HG03159 (cell line): ENCODE measurements around the gene CREB5.
"Not testable (repeated sequence)": the region's sequence is repeated elsewhere in the genome, so short reads cannot be mapped to it uniquely, and the experiment has no call there.

ENCODE experiments used
- ATAC-seq: cut with Tn5 transposase; IDR thresholded peaks from one replicate; pipeline ENCODE4 v1.9.1; 2021; ENCODE audit warnings: mild to moderate bottlenecking, moderate library complexity; ENCODE audit not compliant: unreplicated experiment

The CREB5 gene

DNA sequence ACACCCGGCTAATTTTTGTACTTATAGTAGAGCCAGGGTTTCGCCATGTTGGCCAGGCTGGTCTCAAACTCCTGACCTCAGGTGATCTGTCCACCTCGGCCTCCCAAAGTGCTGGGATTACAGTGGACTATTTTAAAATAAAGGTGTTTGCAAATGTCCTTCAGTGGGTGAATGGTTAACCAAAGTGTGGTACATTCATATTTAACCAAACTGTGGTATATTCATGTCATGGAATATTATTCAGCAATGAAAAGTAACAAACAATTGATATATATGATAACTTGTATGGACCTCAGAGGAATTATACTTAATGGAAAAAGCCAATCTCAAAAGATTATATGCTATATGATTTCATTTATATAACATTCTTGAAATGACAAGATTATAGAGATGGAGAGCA lies 190.0 kb downstream of the CREB5 start:
- no peak for ATAC-seq

DNA sequence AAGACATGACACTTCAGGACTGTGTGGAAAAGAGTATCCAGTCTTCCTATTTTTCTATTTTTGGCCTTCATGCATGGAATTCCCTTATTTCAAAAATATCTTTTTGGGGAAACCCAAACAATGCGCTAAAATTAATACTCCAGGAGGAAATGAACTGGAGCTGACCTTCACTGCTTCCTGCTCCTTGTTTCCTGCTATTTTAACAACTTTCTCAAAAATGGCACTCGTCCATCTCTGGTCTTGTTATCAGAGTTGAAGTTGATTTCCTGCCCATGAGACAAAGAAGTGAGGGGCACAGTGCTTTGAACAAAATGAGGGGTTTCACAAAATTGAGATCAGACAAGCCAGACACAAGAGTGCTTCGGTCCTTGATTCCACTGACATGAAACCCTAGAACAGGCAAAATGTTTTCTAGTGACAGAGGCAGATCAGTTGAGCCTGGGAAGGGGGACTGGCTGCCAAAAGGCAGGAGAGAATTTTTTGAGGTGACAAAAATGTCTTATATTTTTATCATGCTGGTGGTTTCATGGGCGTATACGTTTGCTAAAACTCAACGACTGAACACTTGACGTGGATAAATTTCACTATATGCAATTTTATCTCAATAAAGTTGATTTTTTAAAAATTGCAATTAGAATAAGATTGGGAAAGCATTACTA lies 193.2 kb downstream of the CREB5 start:
- no peak for ATAC-seq

- ATAC-seq: no peak
Measured at GRCh38 chr7:28606421-28606820, 194.1 kb downstream of the CREB5 start.

GRCh38 chr7:28607855-28608193 lies 195.5 kb downstream of the CREB5 start:
- no peak for ATAC-seq

DNA sequence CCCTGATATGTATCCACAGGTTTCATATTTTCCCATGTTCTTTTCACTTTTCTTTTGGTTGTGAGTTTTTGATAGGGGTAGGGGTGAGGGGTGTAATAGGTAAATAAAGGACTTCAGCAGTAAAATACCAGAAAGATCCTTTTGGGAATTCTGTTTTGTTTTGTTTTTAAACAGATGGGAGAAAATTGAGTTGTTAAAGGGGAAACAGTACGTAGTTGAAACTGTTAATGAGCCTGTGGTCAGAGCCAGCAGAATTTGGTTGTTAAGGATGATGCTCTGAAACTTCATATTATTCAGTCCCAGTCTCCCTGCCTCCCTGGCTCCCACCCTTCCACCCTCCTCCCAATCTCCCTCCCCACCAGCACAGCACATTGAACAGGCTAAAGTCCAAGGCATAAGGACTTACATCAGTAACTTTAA lies 195.9 kb downstream of the CREB5 start:
- no peak for ATAC-seq

DNA sequence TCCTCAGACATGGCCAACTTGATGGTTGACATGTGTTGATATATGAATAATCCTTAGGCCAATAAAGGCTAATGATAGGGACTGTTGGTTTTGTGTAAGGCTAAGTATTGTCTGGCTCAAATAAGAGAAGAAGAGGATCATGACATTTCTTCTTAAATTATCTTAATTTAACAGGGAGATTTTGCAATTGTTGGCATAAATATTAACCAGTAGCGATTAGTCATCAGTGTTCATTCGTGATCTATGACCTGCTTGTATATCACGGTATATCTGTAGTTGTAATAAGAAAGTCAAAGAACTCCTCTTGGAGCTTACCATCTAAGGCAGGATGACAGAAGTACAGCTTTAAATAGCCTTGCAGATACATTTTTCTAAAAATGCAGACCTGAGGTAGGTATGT lies 196.4 kb downstream of the CREB5 start:
- ATAC-seq: no peak

DNA sequence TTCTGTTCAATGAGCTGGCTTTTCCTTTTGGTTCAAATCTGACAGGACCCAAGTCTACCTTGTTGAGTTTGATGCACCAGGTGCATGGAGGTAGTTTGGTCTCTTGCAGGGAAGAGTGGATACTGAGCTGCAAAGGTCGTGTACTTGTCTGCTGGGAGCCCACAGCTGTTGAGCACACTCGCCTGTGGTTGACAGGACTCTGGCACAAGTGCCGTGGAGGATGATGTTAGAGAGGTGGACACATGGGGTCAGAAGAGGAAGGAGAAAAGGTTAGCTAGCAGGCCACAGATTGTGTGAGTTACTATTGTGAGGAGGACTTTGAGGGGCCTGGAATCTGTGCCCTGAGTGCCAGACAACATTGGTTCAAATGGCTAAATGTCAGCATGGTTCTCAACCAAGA lies 197.3 kb downstream of the CREB5 start:
- no peak for ATAC-seq

DNA sequence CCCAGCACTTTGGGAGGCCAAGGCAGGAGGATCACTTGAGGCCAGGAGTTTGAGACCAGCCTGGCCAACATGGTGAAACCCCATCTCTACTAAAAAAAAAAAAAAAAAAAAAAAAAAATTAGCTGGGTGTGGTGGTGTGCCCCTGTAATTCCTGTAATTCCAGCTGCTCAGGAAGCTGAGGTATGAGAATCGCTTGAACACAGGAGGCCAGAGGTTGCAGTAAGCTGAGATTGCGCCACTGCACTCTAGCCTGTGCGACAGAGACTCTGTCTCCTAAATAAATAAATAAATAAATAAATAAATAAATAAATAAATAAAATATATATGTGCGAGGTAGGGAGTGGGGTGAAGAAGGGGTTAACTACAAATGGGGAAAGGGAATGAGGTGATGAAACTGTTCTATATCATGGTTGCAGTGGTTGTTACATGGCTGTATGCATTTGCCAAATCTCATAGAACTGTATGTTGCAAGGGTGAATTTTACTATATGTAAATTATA lies 199.1 kb downstream of the CREB5 start:
- ATAC-seq: not testable (repeated sequence)

DNA sequence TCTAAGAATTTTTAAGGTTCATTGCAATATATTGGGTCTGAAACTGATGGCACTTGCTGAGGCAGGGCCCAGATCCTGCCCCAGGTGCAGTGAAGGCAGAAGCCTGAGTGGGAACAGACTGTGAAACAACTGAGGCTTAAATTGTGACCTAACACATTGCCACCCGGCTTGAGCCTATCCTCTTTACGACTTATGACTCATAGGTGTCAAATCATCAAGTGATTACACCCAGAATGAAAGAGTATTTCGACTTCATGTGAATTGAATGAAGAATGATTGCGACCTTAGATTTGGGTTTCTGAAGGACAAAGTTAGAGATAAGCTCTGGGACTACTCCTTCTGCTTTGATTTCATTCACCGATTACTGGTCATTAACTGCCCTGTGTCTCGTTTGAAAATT lies 200.9 kb downstream of the CREB5 start:
- ATAC-seq: no peak

DNA sequence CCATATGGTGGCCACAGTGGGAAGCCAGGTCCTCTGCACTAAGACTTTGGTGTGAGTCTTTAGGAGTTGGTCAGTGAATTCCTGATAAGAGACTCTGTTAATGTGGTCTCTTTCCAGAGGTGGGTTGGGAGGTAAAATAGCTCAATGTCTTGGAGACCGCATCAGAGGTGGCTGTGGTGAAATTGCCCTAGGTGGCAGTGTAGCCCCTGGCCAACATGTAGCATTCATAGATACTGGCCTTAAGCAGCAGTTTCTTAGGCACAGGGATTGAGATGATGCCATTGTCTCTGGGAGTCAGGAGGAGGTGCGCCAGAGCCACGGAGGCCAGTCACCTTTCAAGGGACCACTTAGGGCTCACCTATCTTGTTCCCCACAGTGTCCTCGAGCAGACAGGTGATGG lies 202.8 kb downstream of the CREB5 start:
- ATAC-seq: no peak

DNA sequence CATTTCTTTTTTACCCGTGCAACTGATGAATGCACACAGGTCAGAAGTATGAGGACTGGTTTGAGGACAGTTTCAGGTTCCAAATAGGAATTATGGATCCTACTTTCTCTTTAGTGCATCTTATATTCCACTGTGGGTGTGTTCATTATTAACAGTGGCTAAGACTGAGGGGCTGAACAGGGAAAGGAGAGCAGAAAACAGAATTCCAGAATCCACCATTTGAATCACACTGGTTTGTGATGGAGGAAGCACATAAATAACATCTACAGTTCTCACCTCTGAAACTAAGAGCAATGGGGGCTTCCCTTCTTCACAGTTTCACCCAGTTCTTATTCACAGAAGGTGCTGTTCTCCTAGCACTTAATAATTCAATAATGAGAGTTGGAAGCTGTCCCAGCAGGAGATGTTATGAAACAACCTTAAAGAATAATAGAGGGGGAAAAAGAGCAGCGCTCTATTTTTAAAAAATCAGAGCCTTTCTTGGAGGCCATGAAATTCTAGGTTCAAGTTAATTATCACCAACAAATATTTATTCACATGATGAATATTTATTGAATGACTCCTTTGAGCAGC lies 205.1 kb downstream of the CREB5 start:
- ATAC-seq: no peak

DNA sequence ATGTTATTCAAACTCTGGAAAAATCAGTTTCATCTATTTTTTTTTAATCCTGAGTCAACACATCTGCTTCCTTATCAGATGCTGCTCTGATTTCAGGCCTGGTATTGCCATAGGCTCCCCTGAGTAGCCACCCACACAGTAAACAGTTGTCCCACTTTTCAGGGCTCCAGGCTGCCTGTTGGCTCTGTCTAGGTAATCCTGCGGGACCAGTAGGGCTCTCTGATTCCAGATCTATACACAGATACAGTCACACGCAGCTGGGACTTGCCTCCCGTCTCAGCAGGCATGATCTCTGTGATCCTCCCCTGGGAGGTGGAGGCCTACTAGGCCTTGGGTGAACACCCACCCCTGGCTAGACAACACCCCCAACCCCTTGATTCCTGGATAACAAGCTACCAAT lies 206.1 kb downstream of the CREB5 start:
- no peak for ATAC-seq

DNA sequence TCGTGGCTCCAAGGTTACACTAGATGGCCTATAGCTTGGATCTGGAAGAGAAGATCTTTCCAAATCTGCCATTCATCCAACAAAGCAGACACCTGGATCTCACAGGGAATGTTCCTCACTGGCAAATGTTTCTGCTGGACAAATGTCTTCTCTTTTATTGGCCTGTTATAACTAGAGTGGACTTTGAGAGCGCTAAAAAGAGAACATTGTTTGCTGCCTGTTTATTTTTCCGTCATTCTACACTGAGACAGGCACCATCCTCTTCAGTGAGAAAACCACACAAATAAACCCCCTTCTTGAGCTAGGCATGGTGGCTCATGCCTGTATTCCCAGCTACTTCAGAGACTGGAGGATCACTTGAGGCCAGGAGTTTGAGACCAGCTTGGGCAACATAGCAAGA lies 206.9 kb downstream of the CREB5 start:
- no peak for ATAC-seq

DNA sequence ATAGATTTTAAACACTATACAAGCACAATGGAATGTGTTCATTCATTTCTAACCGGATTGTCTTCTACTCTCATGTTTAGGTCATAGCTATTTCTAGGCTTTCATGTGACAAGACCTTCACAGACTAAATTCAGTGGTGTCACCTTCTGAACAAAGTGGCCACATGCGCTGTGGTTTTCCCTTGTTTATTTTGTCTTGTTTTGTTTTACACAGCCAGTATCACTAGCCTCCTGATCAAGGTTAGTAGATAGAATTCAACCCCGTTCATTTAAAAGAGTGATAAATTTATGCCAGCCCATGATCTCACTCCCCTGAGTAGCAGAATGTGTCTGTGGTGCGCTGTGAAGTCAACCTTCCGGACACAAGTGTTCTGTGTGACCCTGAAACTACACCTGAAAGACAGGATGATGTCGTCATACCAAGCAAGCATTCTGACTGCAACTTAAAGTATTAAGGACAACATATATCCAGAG lies 209.1 kb downstream of the CREB5 start:
- ATAC-seq: no peak

GRCh38 chr7:28623105-28623730 lies 210.9 kb downstream of the CREB5 start:
- no peak for ATAC-seq

DNA sequence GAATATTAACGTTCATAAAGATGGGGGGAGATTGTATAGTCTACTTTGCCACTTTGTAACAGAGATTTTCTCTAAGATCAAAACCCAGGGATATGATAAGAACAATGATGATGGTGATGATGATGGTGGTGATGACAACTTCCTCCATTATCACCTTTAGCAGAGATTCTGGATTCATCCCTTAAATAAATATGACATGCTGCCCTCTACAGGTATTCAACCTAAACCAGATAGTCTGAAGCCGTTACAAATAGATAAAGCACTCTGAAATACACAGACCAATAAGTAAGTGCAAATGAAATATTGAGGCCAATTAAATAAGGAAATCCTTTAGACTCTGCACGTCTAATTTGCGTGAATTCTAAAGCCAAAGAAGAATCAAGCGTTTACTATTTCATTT lies 211.5 kb downstream of the CREB5 start:
- no peak for ATAC-seq

- ATAC-seq: no peak
Measured at GRCh38 chr7:28625432-28625831, 213.1 kb downstream of the CREB5 start.

- ATAC-seq: no peak
Measured at GRCh38 chr7:28626221-28626620, 213.9 kb downstream of the CREB5 start.

DNA sequence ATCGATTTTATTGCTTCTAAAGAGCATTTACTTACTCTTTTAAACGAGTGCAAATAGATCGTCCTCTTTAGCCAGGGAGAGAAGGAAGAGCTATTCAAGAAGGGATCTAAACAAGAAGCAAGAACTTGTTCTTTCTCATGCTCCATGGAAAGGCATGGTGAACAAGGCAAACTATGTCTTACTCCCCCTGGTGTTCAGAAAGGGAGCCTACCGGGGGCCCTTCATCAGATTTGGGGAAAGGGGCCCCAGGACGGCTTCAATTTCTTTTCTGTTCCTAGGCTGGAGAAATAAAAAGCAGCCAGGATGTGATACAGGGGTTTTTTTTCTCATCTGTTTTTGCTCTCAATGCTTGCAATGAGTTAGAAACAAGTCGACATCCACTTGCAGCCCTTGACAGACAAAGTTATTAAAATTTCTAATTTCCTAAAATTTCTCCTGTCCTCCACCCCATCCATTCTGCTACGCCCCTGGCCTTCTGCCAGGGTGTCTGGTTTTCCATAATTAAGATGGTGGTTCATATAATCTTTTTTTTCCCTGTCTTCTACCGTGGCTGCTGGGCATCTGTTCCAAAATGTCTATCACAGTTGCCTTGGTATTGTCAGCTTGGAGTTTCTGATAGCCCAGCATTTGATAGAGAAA lies 214.4 kb downstream of the CREB5 start:
- ATAC-seq: no peak

DNA sequence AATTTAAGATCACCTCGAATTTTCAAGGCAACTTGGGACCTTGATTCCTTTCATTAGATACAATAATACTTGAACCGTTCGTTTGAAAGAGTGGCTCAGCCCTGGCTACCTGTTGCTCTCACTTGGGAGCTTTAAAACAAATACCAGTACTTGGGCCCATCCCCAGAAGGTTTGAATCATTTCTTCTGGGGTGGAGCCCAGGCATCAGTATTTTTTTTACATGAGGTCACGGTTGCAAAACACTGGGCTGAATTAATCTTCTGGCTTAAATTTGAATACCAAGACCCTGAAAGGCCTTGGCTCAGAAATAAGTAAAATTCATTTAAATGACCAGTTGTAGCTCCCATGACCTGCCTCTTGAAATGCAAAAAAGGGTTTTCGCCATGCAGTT lies 214.9 kb downstream of the CREB5 start:
- ATAC-seq: no peak

DNA sequence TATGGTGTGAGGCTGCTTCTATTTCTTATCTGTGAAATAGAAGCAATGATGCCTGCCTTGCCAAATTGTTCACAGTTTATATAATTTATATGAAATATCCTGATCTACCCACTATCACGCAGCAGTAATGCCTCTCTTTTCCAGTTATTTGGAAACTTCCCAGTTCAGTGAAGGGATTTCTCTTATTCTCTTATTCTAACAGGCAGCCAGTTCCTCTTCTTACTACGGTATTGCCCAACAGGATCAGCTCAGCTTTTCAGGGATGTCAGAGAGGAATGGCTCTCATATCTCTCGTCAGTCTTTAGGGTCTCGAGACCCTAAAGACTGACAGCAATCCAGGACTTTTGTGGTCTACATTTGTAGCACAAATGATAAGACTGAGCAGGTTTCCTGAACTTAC lies 215.6 kb downstream of the CREB5 start:
- no peak for ATAC-seq
